GM19328 (cell line): ENCODE data around the gene ATP6V0E1.
"Not testable (repeated sequence)": the region's sequence is repeated elsewhere in the genome, so short reads cannot be mapped to it uniquely, and the experiment has no call there.

Experiments
- ATAC-seq: cut with Tn5 transposase; IDR thresholded peaks from one replicate; pipeline ENCODE4 v1.9.1; 2021; ENCODE audit warnings: mild to moderate bottlenecking, moderate library complexity; ENCODE audit not compliant: unreplicated experiment

Gene ATP6V0E1

GRCh38 chr5:173069671-173070070, 86.1 kb downstream of the ATP6V0E1 start:
- no peak for ATAC-seq

GRCh38 chr5:173075137-173075843, 91.7 kb downstream of the ATP6V0E1 start:
- ATAC-seq = no peak

- no peak for ATAC-seq
Observed at GRCh38 chr5:173075970-173076369, 92.4 kb downstream of the ATP6V0E1 start.

GRCh38 chr5:173076471-173076870, 92.9 kb downstream of the ATP6V0E1 start:
- not testable (repeated sequence) for ATAC-seq

GRCh38 chr5:173078878-173079277, 95.3 kb downstream of the ATP6V0E1 start:
- no peak for ATAC-seq
